ENCODE results near the gene FCMR. TPM values are rescaled to one million over a fixed set of nuclear protein-coding genes. Genes with fewer than 3 reads are reported as not detected.
"Not testable (repeated sequence)": the region's sequence is repeated elsewhere in the genome, so short reads cannot be mapped to it uniquely, and the experiment has no call there.

The FCMR gene
- polyA plus RNA-seq, 1 donor: 1.5 TPM

DNA sequence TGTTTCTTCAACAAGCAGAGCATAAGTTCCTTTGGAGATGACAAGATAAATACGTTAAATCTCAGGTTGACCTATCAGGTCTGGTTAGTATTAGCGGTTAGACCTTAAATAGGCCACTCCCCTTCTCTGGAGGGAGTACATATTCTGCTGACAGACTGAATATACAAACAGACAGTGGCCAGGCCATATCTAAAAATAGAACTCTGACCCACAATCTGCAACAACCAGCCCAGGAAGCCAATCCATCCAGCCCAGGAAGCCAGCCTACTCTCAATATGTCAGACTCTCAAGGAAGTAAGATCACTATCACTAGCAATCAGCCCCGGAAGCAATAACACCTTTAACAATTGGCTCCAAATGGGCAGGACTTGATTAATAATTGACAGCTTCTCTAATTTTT, 49.6 kb downstream of the FCMR start:
- DNase-seq: no peak

DNA sequence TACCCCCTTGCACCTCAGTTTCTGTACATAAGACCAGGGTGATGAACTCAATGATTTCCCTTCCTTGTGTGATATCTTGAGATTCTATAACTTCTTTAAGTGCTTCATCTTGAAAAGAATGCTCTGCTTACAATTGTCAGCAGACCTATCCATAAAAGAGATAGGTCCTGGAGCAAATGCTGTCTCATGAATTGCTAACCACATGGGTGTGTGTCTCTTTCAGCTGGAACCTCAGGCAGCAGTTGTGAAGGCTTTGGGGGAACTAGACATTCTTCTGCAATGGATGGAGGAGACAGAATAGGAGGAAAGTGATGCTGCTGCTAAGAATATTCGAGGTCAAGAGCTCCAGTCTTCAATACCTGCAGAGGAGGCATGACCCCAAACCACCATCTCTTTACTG, 53.5 kb downstream of the FCMR start:
- DNase-seq: no peak

DNA sequence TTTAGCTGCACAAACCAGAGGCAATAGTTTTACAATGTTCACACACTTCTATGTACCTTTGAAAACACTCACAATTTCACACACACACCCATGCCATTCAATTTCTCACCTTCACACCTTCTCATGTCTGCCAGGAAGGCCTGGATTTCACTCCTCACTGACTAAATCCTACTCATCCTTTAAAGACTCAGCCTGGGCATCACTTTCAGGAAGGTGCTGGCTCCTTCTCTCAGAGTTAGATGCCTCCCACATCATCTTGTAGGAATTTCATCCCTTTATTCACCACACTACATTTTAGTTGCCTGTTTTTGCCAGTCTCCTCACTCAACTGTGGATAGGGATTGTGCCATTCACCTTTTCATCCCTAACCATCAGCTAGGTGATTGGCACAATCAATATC, 54.0 kb downstream of the FCMR start:
- DNase-seq: no peak

DNA sequence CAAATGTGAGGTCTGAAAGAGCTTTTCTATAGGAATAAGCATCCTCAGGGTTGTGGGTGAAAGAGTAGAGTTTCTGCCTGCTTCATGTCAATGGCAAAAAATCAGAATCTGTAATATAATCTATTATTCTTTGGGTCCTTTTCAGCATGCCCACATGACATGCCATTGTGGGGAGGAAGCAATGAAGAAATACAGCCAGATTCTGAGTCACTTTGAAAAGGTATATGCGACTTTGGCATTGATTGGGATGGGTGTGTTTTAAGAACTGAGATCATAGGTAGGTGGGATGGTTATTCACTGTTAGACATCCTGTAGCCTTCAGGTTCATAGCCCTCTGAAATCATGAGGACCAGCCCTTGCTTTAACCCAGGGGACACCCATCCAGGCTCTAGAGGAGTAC, 54.5 kb downstream of the FCMR start:
- no peak for DNase-seq

GRCh38 chr1:206866062-206866461, 55.7 kb downstream of the FCMR start:
- DNase-seq: no peak

DNA sequence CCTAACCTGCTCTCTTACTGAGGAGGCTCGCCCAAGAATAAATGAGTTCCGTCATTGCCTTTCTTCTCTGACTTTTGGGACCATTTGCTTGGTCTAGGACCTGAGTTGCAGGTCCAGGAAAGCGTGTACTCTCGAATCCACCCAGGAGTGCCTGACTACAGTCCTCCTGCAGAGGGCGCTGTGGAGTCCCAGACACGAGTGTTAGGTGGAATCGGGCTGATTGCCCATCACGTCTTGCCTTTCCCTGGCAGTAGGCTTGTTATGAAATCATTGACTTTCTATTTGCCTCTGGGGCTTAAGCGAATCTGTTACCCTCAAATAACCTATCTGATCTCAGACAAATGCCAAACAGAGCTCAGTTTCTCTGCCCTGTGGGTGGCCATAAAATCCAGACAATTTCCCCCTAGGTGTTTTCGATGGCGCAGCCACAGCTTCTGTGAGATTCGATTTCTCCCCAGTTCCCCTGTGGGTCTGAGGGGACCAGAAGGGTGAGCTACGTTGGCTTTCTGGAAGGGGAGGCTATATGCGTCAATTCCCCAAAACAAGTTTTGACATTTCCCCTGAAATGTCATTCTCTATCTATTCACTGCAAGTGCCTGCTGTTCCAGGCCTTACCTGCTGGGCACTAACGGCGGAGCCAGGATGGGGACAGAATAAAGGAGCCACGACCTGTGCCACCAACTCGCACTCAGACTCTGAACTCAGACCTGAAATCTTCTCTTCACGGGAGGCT, 56.6 kb downstream of the FCMR start, which contains the start of gene IL20:
IL20 (plus strand) TSS at position 685 of the 733 bp plus-strand sequence. CDS start 230 bp downstream, outside the sequence.
- DNase-seq: peak; percentile 22

- no peak for DNase-seq
Observed at GRCh38 chr1:206863266-206863665, 58.5 kb downstream of the FCMR start.

DNA sequence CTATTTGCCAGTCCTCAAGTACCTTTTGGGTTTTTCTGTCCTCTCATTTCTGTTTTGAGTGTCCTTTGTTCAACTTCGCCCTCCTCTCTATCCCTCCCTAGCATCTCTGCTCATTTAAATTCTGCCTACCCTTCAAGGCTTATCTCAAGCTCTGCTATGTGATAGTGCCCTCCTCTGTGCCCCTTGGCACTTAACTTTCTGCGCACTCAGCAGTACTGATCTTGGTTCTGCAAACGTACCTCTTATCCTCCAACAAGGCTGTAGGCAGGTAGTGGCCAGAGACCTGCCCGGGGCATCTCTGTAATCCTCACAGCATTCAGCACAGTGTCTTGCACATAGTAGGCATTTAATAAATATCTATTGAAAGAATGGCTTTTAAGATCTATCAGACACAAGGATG, 61.6 kb downstream of the FCMR start:
- no peak for DNase-seq

DNA sequence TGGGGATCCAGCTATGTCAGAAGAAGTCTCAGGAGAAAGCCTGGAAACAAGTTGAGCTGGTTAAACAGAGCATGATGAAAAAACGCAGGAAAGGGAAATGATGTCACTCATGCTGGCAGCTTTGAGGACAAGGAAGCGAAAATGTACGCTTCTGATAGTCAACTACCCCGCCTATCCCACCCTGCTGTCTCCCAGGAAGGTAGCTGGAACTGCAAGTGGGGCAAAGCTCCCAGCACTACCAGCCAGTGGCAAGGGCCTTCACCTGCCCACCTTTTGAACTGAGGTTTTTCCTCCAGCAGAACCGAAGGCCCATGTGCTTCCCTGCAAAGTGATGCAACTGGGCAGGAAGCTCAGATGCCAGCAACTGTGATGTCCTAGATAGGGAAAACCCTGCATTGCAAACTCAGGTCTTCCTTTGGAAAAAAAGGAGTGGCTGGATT, 62.6 kb downstream of the FCMR start:
- peak; percentile 4 for DNase-seq

DNA sequence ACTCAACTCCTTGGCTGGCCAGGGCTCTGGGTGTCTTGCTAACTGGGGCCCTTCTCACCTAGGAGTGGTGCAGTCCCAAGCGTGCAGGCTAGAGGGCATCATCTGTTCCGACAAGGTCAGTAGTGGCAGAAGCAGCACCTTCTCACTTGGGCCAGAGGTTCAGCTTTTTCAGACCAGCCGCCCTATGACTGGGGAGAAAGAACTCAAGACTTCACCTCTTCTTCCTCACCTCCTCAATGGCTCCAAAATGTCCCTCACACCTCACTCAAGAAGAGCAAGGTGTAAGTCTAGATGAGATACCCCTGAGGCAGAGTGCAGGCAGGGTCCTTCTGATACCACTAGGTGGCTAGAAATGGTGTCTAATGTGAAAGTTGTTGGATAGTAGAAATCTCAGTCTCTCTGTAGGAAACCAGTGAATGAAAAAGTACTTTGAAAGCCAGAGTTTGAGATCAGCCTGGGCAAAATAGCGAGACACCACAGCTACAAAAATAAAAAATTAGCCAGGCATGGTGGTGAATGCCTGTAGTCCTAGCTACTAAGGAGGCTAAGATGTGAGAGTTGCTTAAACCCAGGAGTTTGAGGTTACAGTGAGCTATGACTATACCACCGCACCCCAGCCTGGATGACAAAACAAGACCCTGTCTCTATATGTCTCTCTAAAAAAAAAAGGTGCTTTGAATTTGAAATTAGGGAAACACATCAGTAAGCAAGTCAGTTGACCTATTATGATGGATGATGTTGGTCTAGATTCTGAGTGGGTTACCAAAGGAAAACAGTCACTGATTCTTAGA, 64.9 kb downstream of the FCMR start:
- no peak for DNase-seq

DNA sequence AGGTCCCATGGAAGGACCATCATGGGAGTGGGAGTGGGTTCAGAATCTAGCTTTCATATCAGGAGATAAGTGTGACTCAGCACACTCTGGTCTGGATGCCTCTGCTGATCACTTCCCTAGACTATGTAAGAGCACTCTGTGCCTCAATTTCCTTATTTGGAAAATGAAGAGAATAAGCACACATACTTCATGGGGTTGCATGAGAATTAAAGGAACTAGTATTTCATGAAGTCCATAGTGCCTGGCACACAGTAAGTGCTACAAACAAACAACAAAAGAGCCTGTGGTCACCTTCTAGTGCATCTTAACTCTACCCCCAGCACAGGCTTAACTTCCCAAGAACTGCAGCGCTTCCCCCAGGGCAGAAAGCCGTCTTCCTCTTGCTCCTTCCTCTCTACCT, 65.9 kb downstream of the FCMR start:
- DNase-seq: no peak

DNA sequence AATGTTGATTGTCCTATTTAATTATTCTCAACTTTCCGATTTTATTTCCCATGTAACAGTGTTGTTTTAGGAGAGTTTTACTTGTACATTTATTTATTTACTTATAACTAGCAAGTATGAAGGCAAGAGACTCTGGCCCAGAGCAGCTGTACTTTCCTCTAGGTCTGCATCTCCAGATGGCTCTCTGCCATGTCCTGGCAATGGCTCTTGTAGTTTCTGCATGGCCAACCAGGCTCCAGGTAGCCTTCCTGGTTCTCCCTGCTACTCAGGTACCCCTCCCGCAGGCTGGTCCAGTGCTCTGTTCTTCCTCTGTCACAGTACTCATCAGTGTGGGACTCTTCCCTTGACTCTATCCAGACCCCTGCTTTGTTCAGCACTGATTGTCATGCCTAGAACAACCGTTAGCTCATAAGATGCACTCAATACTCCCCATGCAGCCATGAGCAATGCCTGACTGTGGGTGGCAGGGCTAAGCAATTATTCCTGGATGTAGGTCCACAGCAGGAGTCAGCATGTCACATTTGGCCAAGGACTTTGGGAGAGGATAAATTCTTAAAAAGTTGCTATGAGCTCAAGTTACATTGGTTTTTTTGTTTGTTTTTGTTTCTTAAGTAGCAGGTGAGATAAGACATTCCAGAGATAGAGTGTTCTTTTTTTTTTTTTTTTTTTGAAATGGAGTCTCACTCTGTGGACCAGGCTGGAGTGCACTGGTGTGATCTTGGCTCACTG, 67.2 kb downstream of the FCMR start:
- no peak for DNase-seq

- DNase-seq: not testable (repeated sequence)
Observed at GRCh38 chr1:206853696-206854095, 68.0 kb downstream of the FCMR start.

Other genes starting within 250 kb of the FCMR start
- gene MAPKAPK2, start 237.0 kb downstream of the FCMR start, polyA plus RNA-seq (ENCODE audit: insufficient read length): 65.3 TPM
- not detected for gene IL19, start 151.2 kb downstream of the FCMR start, polyA plus RNA-seq (ENCODE audit: insufficient read length)
- 0.53 TPM for gene IL10, start 149.4 kb downstream of the FCMR start, polyA plus RNA-seq (ENCODE audit: insufficient read length)
- not detected for gene IL20, start 56.3 kb downstream of the FCMR start, polyA plus RNA-seq (ENCODE audit: insufficient read length)
- 0.12 TPM for gene IL24, start 24.5 kb downstream of the FCMR start, polyA plus RNA-seq (ENCODE audit: insufficient read length)
- gene PIGR, start 24.5 kb upstream of the FCMR start, polyA plus RNA-seq (ENCODE audit: insufficient read length): 0.04 TPM
- gene FCAMR, start 48.5 kb upstream of the FCMR start, polyA plus RNA-seq (ENCODE audit: insufficient read length): not detected
- gene C1orf116, start 110.8 kb upstream of the FCMR start, polyA plus RNA-seq (ENCODE audit: insufficient read length): 0.12 TPM
- gene YOD1, start 129.3 kb upstream of the FCMR start, polyA plus RNA-seq (ENCODE audit: insufficient read length): 4.2 TPM
- gene PFKFB2, start 131.3 kb upstream of the FCMR start, polyA plus RNA-seq (ENCODE audit: insufficient read length): 4.6 TPM
- gene C4BPB, start 166.9 kb upstream of the FCMR start, polyA plus RNA-seq (ENCODE audit: insufficient read length): 0.10 TPM
- 0.17 TPM for gene C4BPA, start 182.3 kb upstream of the FCMR start, polyA plus RNA-seq (ENCODE audit: insufficient read length)

Measured in hindlimb muscle (tissue), 1 donor.